GM10266 (cell line): ENCODE data around the gene NT5DC1.
A peak's percentile ranks its signal among the peaks of the same experiment; 100 is the strongest.

Experiments used
- DNase-seq: peaks from one replicate; pipeline ENCODE4 v3.0.0; 2012; ENCODE audit errors: extremely low spot score
- TF ChIP-seq, protein P1 (sequence below): IDR thresholded peaks from 2 replicates; pipeline ENCODE4 v1.5.1; 2012; ENCODE audit warnings: mild to moderate bottlenecking, low read depth; ENCODE audit not compliant: control insufficient read depth, insufficient read depth; ENCODE audit errors: missing control alignments

NT5DC1 gene

DNA sequence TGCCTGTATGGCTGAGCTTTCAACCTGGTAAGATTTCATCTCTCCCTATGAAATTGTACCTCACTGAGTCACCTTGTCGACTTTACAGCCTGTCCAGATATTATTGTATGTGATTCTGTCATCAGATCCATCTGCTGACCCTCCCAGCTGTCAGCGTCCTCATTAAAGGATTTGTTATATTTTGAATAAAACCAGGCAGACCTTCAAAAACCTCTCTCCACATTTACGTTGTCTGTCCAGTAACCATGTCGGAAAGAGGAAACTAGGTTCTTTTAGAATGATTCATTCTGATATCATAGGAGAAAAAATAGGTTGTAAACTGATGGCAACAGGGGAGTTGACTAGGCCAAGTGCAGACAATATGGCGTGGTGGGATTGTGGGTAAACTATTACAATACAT lies 114.8 kb downstream of the NT5DC1 start:
- TF ChIP-seq, protein P1, sequence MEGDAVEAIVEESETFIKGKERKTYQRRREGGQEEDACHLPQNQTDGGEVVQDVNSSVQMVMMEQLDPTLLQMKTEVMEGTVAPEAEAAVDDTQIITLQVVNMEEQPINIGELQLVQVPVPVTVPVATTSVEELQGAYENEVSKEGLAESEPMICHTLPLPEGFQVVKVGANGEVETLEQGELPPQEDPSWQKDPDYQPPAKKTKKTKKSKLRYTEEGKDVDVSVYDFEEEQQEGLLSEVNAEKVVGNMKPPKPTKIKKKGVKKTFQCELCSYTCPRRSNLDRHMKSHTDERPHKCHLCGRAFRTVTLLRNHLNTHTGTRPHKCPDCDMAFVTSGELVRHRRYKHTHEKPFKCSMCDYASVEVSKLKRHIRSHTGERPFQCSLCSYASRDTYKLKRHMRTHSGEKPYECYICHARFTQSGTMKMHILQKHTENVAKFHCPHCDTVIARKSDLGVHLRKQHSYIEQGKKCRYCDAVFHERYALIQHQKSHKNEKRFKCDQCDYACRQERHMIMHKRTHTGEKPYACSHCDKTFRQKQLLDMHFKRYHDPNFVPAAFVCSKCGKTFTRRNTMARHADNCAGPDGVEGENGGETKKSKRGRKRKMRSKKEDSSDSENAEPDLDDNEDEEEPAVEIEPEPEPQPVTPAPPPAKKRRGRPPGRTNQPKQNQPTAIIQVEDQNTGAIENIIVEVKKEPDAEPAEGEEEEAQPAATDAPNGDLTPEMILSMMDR = no peak
- no peak for DNase-seq

DNA sequence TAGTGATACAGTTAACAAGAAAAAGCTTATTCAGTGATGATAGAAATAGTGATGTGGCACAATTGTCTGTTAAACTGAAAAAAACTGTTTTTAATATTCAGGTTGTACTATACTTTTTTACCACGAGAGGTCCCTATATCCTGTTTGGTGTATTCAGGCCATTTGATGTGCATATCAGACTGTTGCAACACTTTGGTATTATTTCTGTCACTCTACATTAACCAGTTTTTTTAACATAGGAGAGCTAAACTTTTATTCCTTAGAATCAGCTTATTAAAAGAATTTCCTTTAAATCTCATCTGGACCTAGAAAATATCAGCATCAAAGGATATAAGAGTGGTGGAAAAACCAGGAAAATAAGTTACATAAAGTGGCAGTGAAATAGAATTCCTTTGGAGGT lies 116.4 kb downstream of the NT5DC1 start:
- TF ChIP-seq, protein P1 = peak; percentile 26
- DNase-seq = peak; percentile 13

DNA sequence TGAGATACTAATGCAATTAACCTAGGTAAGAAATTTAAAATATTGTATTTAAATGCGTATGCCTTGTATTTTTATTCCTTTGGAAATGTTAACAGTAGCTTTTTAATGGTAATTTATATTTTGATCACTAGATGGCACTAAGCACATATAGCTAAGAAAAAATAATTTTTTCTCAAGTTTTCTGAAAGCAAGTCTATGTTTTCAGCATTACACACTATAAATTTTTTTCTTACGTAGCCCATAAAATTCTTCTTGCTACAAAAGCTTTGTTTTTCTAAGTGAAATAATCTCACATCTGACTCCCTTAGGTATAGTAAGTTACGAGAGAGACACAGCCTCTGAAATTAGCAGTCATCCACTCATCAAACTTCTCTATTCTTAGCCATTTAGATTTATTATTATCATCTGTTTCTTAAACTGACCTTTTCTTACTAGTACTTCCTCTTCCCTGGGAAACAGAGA lies 117.5 kb downstream of the NT5DC1 start:
- TF ChIP-seq, protein P1 = peak; percentile 38
- DNase-seq = no peak

DNA sequence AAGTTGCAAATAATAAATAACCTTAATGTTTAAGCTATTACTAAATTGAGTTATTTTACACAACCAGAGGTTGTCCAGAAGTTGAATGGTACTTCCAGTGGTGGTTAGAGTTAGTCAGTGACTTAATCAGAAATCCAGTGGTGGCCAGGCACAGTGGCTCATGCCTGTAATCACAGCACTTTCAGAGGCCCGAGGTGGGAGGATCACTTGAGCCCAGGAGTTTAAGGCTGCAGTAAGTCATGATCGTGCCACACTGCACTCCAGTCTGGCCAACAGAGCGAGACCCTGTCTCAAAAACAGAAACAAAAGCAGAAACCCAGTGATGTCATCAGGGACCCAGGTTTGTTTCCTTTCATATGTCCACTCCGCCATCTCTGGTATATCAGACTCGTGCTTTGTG lies 118.2 kb downstream of the NT5DC1 start:
- TF ChIP-seq, protein P1 = no peak
- DNase-seq = no peak

DNA sequence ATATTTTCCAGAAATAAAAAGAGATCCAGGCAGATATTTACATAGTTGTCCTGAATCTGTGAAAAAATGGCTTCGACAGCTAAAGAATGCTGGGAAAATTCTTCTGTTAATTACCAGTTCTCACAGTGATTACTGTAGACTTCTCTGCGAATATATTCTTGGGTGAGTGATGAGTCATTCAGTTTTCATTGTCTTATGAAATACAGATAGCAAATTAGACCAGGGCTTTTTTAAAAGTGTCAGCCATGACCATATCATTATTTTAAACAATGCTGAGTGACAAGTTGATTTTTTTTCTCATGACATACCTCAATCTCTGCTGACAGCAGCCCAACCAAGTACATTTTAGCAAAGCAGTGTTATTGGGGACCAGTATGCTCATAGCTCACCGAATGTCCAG lies 120.4 kb downstream of the NT5DC1 start:
- DNase-seq = no peak
- TF ChIP-seq, protein P1 = no peak

DNA sequence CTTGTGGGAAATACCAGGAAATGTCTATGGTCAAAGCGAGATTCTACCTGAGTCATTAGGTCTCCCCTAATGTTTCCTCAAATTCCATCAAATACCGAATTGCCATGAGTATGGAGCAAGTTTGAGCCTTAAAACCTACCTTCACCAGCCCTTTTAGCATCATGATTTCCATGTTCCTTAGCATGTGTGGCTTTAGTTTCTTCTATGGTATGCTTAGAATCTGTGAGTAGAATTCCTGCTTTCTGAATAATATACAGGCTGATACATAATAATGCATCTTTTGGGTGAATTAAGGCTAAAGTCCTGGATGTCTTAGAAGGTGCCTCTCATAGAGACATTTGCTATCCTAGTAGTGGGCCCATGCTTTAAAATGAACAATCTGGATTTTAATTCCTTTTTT lies 121.3 kb downstream of the NT5DC1 start:
- no peak for DNase-seq
- TF ChIP-seq, protein P1 = no peak

DNA sequence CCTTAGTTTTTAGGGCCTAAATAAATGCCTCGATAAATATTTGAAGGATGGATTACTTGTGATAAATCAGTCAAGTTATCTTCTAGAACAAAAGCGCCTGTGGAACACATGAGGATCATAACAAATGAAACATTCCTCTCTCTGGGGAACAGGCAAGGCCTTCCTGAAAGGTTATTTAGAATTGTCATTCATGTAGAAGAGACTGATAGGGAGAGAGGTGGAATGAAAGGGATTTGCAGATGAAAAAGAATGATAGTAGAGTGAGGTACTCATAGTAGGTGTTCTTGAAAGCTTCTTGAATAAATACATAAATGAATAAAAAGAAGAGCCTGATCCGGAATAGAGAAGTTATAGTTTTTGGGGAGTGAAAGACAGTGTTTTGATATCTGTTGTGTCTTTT lies 122.7 kb downstream of the NT5DC1 start:
- no peak for DNase-seq
- TF ChIP-seq, protein P1 = no peak
